PC-9 (cell line): Measurements from ENCODE around the gene TPX2.

Source experiments
- CTCF ChIP-seq: fragments of 200-600 bp; sonication (generic); conservative IDR thresholded peaks from 2 replicates; pipeline ENCODE4 v1.6.1; 2017; ENCODE audit warnings: mixed run types, antibody characterized with exemption, mild to moderate bottlenecking, moderate library complexity
- EZH2 ChIP-seq: fragments of 200-600 bp; sonication (generic); IDR thresholded peaks from 2 replicates; pipeline ENCODE4 v1.8.0; 2017; ENCODE audit warnings: antibody characterized with exemption, low read depth

- TF ChIP-seq CTCF (no peak), EZH2 (no peak)
These were observed 31.9 kb upstream of the TPX2 start for GRCh38 chr20:31707258-31707615.
